NOMO-1 treated with DMSO at 0.1 percent for 48 hours (cell line): Measurements from ENCODE around the gene ANO6.

ENCODE experiments used
- DNase-seq: peaks from one replicate; lab custom pipeline; 2025; ENCODE audit not compliant: unreplicated experiment; lab: John Stamatoyannopoulos, UW

The ANO6 gene

GRCh38 chr12:45212064-45212463, 3.8 kb upstream of the ANO6 start:
- no peak for DNase-seq

GRCh38 chr12:45213107-45213506, 2.8 kb upstream of the ANO6 start:
- no peak for DNase-seq

- no peak for DNase-seq
Measured at GRCh38 chr12:45214071-45214470, 1.8 kb upstream of the ANO6 start.

GRCh38 chr12:45214749-45215418, 1.0 kb upstream of the ANO6 start:
- no peak for DNase-seq

- DNase-seq, result peak; percentile 40
Measured at GRCh38 chr12:45216230-45216982, 511 bp downstream of the ANO6 start.

GRCh38 chr12:45216983-45217485, 1.1 kb downstream of the ANO6 start:
- no peak for DNase-seq

GRCh38 chr12:45217846-45218245, 2.0 kb downstream of the ANO6 start:
- DNase-seq, result no peak

GRCh38 chr12:45219621-45220020, 3.7 kb downstream of the ANO6 start:
- no peak for DNase-seq

GRCh38 chr12:45220363-45220931, 4.6 kb downstream of the ANO6 start:
- no peak for DNase-seq

GRCh38 chr12:45220969-45221368, 5.1 kb downstream of the ANO6 start:
- no peak for DNase-seq

GRCh38 chr12:45223868-45224267, 8.0 kb downstream of the ANO6 start:
- DNase-seq, result no peak

- no peak for DNase-seq
Measured at GRCh38 chr12:45224311-45224710, 8.4 kb downstream of the ANO6 start.

- no peak for DNase-seq
Measured at GRCh38 chr12:45226021-45226420, 10.1 kb downstream of the ANO6 start.

GRCh38 chr12:45227316-45228067, 11.6 kb downstream of the ANO6 start:
- DNase-seq, result no peak

GRCh38 chr12:45231515-45232145, 15.7 kb downstream of the ANO6 start:
- DNase-seq, result no peak

GRCh38 chr12:45232146-45232755, 16.4 kb downstream of the ANO6 start:
- no peak for DNase-seq

- no peak for DNase-seq
Measured at GRCh38 chr12:45232756-45233372, 17.0 kb downstream of the ANO6 start.

- peak; percentile 16 for DNase-seq
Measured at GRCh38 chr12:45234139-45234865, 18.4 kb downstream of the ANO6 start.
